Measurements from ENCODE around the gene POLG. TPM values are rescaled to one million over a fixed set of nuclear protein-coding genes. Genes with fewer than 3 reads are reported as not detected.

POLG gene
- polyA plus RNA-seq, 1 of the 3 experiments (the other 2 are of a cell fraction), result 24.9 TPM

- TF ChIP-seq RAD21 (IDR thresholded peaks at IDR 0.05; ENCODE audit: low read length), result peak; percentile 87
- 0 out of 2 replicates have a peak, but pooled peaks have one; percentile 36 for TF ChIP-seq MAX (IDR thresholded peaks at IDR 0.05; ENCODE audit: low read depth)
- TF ChIP-seq ELF1 (IDR thresholded peaks at IDR 0.05), result no peak
- no peak for TF ChIP-seq YY1 (IDR thresholded peaks at IDR 0.05; ENCODE audit: low read depth)
- TF ChIP-seq SIN3A (IDR thresholded peaks at IDR 0.05; ENCODE audit: borderline replicate concordance, low read depth, low read length), result no peak
- peak; percentile 74; the same call in 1 of the 2 replicates for TF ChIP-seq SMC3 (IDR thresholded peaks at IDR 0.05; ENCODE audit: low read depth, low read length)
- TF ChIP-seq EZH2phosphoT487 (IDR thresholded peaks at IDR 0.05; ENCODE audit: borderline replicate concordance, low read depth), result no peak
- TF ChIP-seq TEAD4 (IDR thresholded peaks at IDR 0.05; ENCODE audit: borderline replicate concordance, insufficient read depth), result no peak
These were observed 24.3 kb upstream of the POLG start (continued) for GRCh38 chr15:89358755-89359439.

- 8% methylated on average over 14 of the region's 16 CpGs for WGBS (ENCODE audit: low lambda C conversion rate)
- CTCF ChIA-PET, result interaction anchor here (0.6 to 23.0 kb wide), 50 partner anchors 9 to 763 kb away, joined by 3 to 766 read pairs (median 6); partner anchors contain the start of genes POLG and TICRR
- no peak overlapping the region for H3K27ac ChIP-seq (ENCODE audit: low read depth in 2 of 2, low read length in 1 of 2)
- peaks cover 12% of the 10 kb centered on the region; the same call in 1 of the 2 replicates for H4K20me1 ChIP-seq (ENCODE audit: insufficient read depth)
- no peak overlapping the region; the same call in 1 of the 2 replicates for H2AFZ ChIP-seq (ENCODE audit: low read depth)
- H3K4me2 ChIP-seq, result peak overlapping the region; percentile 94; the same call in 1 of the 2 replicates
- H3K79me2 ChIP-seq (ENCODE audit: insufficient read depth), result no peaks in the 10 kb centered on the region
- H3K36me3 ChIP-seq (replicated peaks in 1 of 2; ENCODE audit: control insufficient read depth in 1 of 2, insufficient read depth in 2 of 2, low read length in 1 of 2), result no peaks in the 10 kb centered on the region
- DNase-seq, result no peak
- peak overlapping the region; percentile 54 to 81; a peak in 3 of 4 replicates for H3K4me3 ChIP-seq (ENCODE audit: low read depth in 2 of 2, low read length in 1 of 2)
- H3F3A ChIP-seq (replicated peaks; ENCODE audit: insufficient read depth), result peaks cover 6% of the 10 kb centered on the region
- H3K27me3 ChIP-seq (ENCODE audit: insufficient read depth), result peaks cover 34% of the 10 kb centered on the region; the same call in 1 of the 2 replicates
- no peaks in the 10 kb centered on the region for H3K9me2 ChIP-seq
- no peak overlapping the region for H3K9ac ChIP-seq
- POLR2A ChIA-PET, result interaction anchor here (0.8 to 1.6 kb wide), 5 partner anchors 23 to 115 kb away, joined by 3 to 6 read pairs (median 3); no protein-coding TSS in a partner anchor
- TF ChIP-seq NRF1 (IDR thresholded peaks at IDR 0.05; ENCODE audit: low read depth, low read length), result no peak
- no peak for TF ChIP-seq FOXJ3 (CRISPR knock-in tag; IDR thresholded peaks at IDR 0.05)
- no peak for TF ChIP-seq REST (IDR thresholded peaks at IDR 0.05; ENCODE audit: low read depth, low read length)
- TF ChIP-seq SMC3 (IDR thresholded peaks at IDR 0.05; ENCODE audit: low read depth, low read length), result no peak; the same call in 1 of the 2 replicates
- TF ChIP-seq TEAD4 (IDR thresholded peaks at IDR 0.05; ENCODE audit: borderline replicate concordance, insufficient read depth), result no peak
- no peak for TF ChIP-seq POLR2AphosphoS5 (IDR thresholded peaks at IDR 0.05; ENCODE audit: low read depth, low read length)
- no peak for TF ChIP-seq PBX3 (IDR thresholded peaks at IDR 0.05)
- no peak for TF ChIP-seq MAX (IDR thresholded peaks at IDR 0.05; ENCODE audit: low read depth)
- no peak for TF ChIP-seq EP300 (IDR thresholded peaks at IDR 0.05; ENCODE audit: borderline replicate concordance in 1 of 2, low read depth in 1 of 2, low read length in 1 of 2)
- no peak for TF ChIP-seq IRF3 (IDR thresholded peaks at IDR 0.05; ENCODE audit: low read depth, low read length)
- no peak for TF ChIP-seq RAD21 (IDR thresholded peaks at IDR 0.05; ENCODE audit: low read length)
- no peak for TF ChIP-seq RCOR1 (IDR thresholded peaks at IDR 0.05; ENCODE audit: low read length)
- TF ChIP-seq ELF1 (IDR thresholded peaks at IDR 0.05), result no peak
- no peak for TF ChIP-seq JUND (IDR thresholded peaks at IDR 0.05)
- no peak for TF ChIP-seq ZBTB33 (IDR thresholded peaks at IDR 0.05; ENCODE audit: borderline replicate concordance, low read depth)
- no peak for TF ChIP-seq GABPA (IDR thresholded peaks at IDR 0.05; ENCODE audit: low read depth)
- peaks cover 0 to 30% of the 10 kb centered on the region in 2 experiments; a peak in 2 of 4 replicates for H3K4me1 ChIP-seq (ENCODE audit: control insufficient read depth in 1 of 2, insufficient read depth in 2 of 2, low read depth in 1 of 2, low read length in 1 of 2)
- H3K9me3 ChIP-seq, result no peaks in the 10 kb centered on the region
These were observed 23.8 kb upstream of the POLG start for GRCh38 chr15:89358435-89358754.

All from SK-N-SH (cell line).